ENCODE measurements around the gene MOB3B.

MOB3B gene

GRCh38 chr9:27336829-27337228, 192.8 kb downstream of the MOB3B start:
- no peak overlapping the region for H3K27ac ChIP-seq (ENCODE audit: low read depth, low read length)
- no peaks in the 10 kb centered on the region for H3K27me3 ChIP-seq (ENCODE audit: control insufficient read depth, insufficient read depth, low read length)
- H3K4me3 ChIP-seq (ENCODE audit: low read depth, low read length) = no peak overlapping the region
- peaks cover 25% of the 10 kb centered on the region for H3K4me1 ChIP-seq (ENCODE audit: control insufficient read depth, insufficient read depth, low read length)
- no peak overlapping the region for H3K9ac ChIP-seq (ENCODE audit: low read length)
- no peaks in the 10 kb centered on the region for H3K9me3 ChIP-seq (ENCODE audit: control insufficient read depth, insufficient read depth, low read depth, low read length)
- H3K36me3 ChIP-seq (ENCODE audit: control insufficient read depth, insufficient read depth, low read length) = no peaks in the 10 kb centered on the region

GRCh38 chr9:27336126-27336525, 193.5 kb downstream of the MOB3B start:
- H3K4me1 ChIP-seq (ENCODE audit: control insufficient read depth, insufficient read depth, low read length) = peaks cover 25% of the 10 kb centered on the region
- H3K36me3 ChIP-seq (ENCODE audit: control insufficient read depth, insufficient read depth, low read length) = no peaks in the 10 kb centered on the region
- H3K4me3 ChIP-seq (ENCODE audit: low read depth, low read length) = no peak overlapping the region
- no peaks in the 10 kb centered on the region for H3K9me3 ChIP-seq (ENCODE audit: control insufficient read depth, insufficient read depth, low read depth, low read length)
- H3K9ac ChIP-seq (ENCODE audit: low read length) = no peak overlapping the region
- H3K27ac ChIP-seq (ENCODE audit: low read depth, low read length) = no peak overlapping the region
- H3K27me3 ChIP-seq (ENCODE audit: control insufficient read depth, insufficient read depth, low read length) = no peaks in the 10 kb centered on the region

- Histone ChIP-seq H3K36me3 (ENCODE audit: control insufficient read depth, insufficient read depth, low read length) (no peaks in the 10 kb centered on the region), H3K27me3 (ENCODE audit: control insufficient read depth, insufficient read depth, low read length) (no peaks in the 10 kb centered on the region), H3K9ac (ENCODE audit: low read length) (no peak overlapping the region), H3K4me3 (ENCODE audit: low read depth, low read length) (no peak overlapping the region), H3K27ac (ENCODE audit: low read depth, low read length) (no peak overlapping the region), H3K4me1 (ENCODE audit: control insufficient read depth, insufficient read depth, low read length) (peaks cover 20% of the 10 kb centered on the region), H3K9me3 (ENCODE audit: control insufficient read depth, insufficient read depth, low read depth, low read length) (no peaks in the 10 kb centered on the region)
Observed at GRCh38 chr9:27335075-27335474, 194.5 kb downstream of the MOB3B start.

- Histone ChIP-seq H3K4me3 (ENCODE audit: low read depth, low read length) (no peak overlapping the region), H3K36me3 (ENCODE audit: control insufficient read depth, insufficient read depth, low read length) (no peaks in the 10 kb centered on the region), H3K27me3 (ENCODE audit: control insufficient read depth, insufficient read depth, low read length) (no peaks in the 10 kb centered on the region), H3K27ac (ENCODE audit: low read depth, low read length) (no peak overlapping the region), H3K9ac (ENCODE audit: low read length) (no peak overlapping the region), H3K9me3 (ENCODE audit: control insufficient read depth, insufficient read depth, low read depth, low read length) (no peaks in the 10 kb centered on the region), H3K4me1 (ENCODE audit: control insufficient read depth, insufficient read depth, low read length) (peaks cover 20% of the 10 kb centered on the region)
Observed at GRCh38 chr9:27333241-27334052, 196.2 kb downstream of the MOB3B start.

- no peak overlapping the region for H3K27ac ChIP-seq (ENCODE audit: low read depth, low read length)
- no peaks in the 10 kb centered on the region for H3K27me3 ChIP-seq (ENCODE audit: control insufficient read depth, insufficient read depth, low read length)
- H3K4me3 ChIP-seq (ENCODE audit: low read depth, low read length) = no peak overlapping the region
- H3K36me3 ChIP-seq (ENCODE audit: control insufficient read depth, insufficient read depth, low read length) = no peaks in the 10 kb centered on the region
- peaks cover 14% of the 10 kb centered on the region for H3K4me1 ChIP-seq (ENCODE audit: control insufficient read depth, insufficient read depth, low read length)
- H3K9me3 ChIP-seq (ENCODE audit: control insufficient read depth, insufficient read depth, low read depth, low read length) = no peaks in the 10 kb centered on the region
- H3K9ac ChIP-seq (ENCODE audit: low read length) = no peak overlapping the region
Observed at GRCh38 chr9:27331393-27331792, 198.2 kb downstream of the MOB3B start.

GRCh38 chr9:27329291-27329690, 200.3 kb downstream of the MOB3B start:
- H3K27me3 ChIP-seq (ENCODE audit: control insufficient read depth, insufficient read depth, low read length) = no peaks in the 10 kb centered on the region
- no peak overlapping the region for H3K9ac ChIP-seq (ENCODE audit: low read length)
- H3K4me1 ChIP-seq (ENCODE audit: control insufficient read depth, insufficient read depth, low read length) = peaks cover 7% of the 10 kb centered on the region
- no peak overlapping the region for H3K4me3 ChIP-seq (ENCODE audit: low read depth, low read length)
- peaks cover 3% of the 10 kb centered on the region; the same call in 1 of the 2 replicates for H3K9me3 ChIP-seq (ENCODE audit: control insufficient read depth, insufficient read depth, low read depth, low read length)
- no peaks in the 10 kb centered on the region for H3K36me3 ChIP-seq (ENCODE audit: control insufficient read depth, insufficient read depth, low read length)
- H3K27ac ChIP-seq (ENCODE audit: low read depth, low read length) = no peak overlapping the region

- Histone ChIP-seq H3K36me3 (ENCODE audit: control insufficient read depth, insufficient read depth, low read length) (no peaks in the 10 kb centered on the region), H3K9ac (ENCODE audit: low read length) (no peak overlapping the region), H3K4me3 (ENCODE audit: low read depth, low read length) (no peak overlapping the region), H3K9me3 (ENCODE audit: control insufficient read depth, insufficient read depth, low read depth, low read length) (peaks cover 8% of the 10 kb centered on the region), H3K27ac (ENCODE audit: low read depth, low read length) (no peak overlapping the region), H3K4me1 (ENCODE audit: control insufficient read depth, insufficient read depth, low read length) (peaks cover 2% of the 10 kb centered on the region), H3K27me3 (ENCODE audit: control insufficient read depth, insufficient read depth, low read length) (no peaks in the 10 kb centered on the region)
Observed at GRCh38 chr9:27328483-27328882, 201.1 kb downstream of the MOB3B start.

- Histone ChIP-seq H3K4me3 (ENCODE audit: low read depth, low read length) (no peak overlapping the region), H3K4me1 (ENCODE audit: control insufficient read depth, insufficient read depth, low read length) (peaks cover 18% of the 10 kb centered on the region), H3K27me3 (ENCODE audit: control insufficient read depth, insufficient read depth, low read length) (peaks cover 2% of the 10 kb centered on the region; the same call in 1 of the 2 replicates), H3K27ac (ENCODE audit: low read depth, low read length) (no peak overlapping the region), H3K9ac (ENCODE audit: low read length) (no peak overlapping the region), H3K9me3 (ENCODE audit: control insufficient read depth, insufficient read depth, low read depth, low read length) (no peaks in the 10 kb centered on the region), H3K36me3 (ENCODE audit: control insufficient read depth, insufficient read depth, low read length) (no peaks in the 10 kb centered on the region)
Observed at GRCh38 chr9:27311184-27311583, 218.4 kb downstream of the MOB3B start.

- H3K36me3 ChIP-seq (ENCODE audit: control insufficient read depth, insufficient read depth, low read length) = no peaks in the 10 kb centered on the region
- H3K27me3 ChIP-seq (ENCODE audit: control insufficient read depth, insufficient read depth, low read length) = peaks cover 2% of the 10 kb centered on the region; the same call in 1 of the 2 replicates
- 0 out of 2 replicates have a peak, but pooled peaks cover 5% of the 10 kb centered on the region for H3K9me3 ChIP-seq (ENCODE audit: control insufficient read depth, insufficient read depth, low read depth, low read length)
- H3K9ac ChIP-seq (ENCODE audit: low read length) = no peak overlapping the region
- H3K4me3 ChIP-seq (ENCODE audit: low read depth, low read length) = no peak overlapping the region
- peaks cover 18% of the 10 kb centered on the region for H3K4me1 ChIP-seq (ENCODE audit: control insufficient read depth, insufficient read depth, low read length)
- H3K27ac ChIP-seq (ENCODE audit: low read depth, low read length) = no peak overlapping the region
Observed at GRCh38 chr9:27310582-27310981, 219.0 kb downstream of the MOB3B start.

- Histone ChIP-seq H3K27me3 (ENCODE audit: control insufficient read depth, insufficient read depth, low read length) (peaks cover 2% of the 10 kb centered on the region; the same call in 1 of the 2 replicates), H3K9ac (ENCODE audit: low read length) (no peak overlapping the region), H3K4me1 (ENCODE audit: control insufficient read depth, insufficient read depth, low read length) (peaks cover 18% of the 10 kb centered on the region), H3K9me3 (ENCODE audit: control insufficient read depth, insufficient read depth, low read depth, low read length) (0 out of 2 replicates have a peak, but pooled peaks cover 7% of the 10 kb centered on the region), H3K4me3 (ENCODE audit: low read depth, low read length) (no peak overlapping the region), H3K27ac (ENCODE audit: low read depth, low read length) (no peak overlapping the region), H3K36me3 (ENCODE audit: control insufficient read depth, insufficient read depth, low read length) (no peaks in the 10 kb centered on the region)
Observed at GRCh38 chr9:27308691-27309390, 220.8 kb downstream of the MOB3B start.

GRCh38 chr9:27304521-27304920, 225.1 kb downstream of the MOB3B start:
- H3K27ac ChIP-seq (ENCODE audit: low read depth, low read length) = no peak overlapping the region
- H3K9ac ChIP-seq (ENCODE audit: low read length) = no peak overlapping the region
- 0 out of 2 replicates have a peak, but pooled peaks cover 7% of the 10 kb centered on the region for H3K9me3 ChIP-seq (ENCODE audit: control insufficient read depth, insufficient read depth, low read depth, low read length)
- peaks cover 19% of the 10 kb centered on the region for H3K4me1 ChIP-seq (ENCODE audit: control insufficient read depth, insufficient read depth, low read length)
- H3K36me3 ChIP-seq (ENCODE audit: control insufficient read depth, insufficient read depth, low read length) = no peaks in the 10 kb centered on the region
- H3K4me3 ChIP-seq (ENCODE audit: low read depth, low read length) = no peak overlapping the region
- 0 out of 2 replicates have a peak, but pooled peaks cover 2% of the 10 kb centered on the region for H3K27me3 ChIP-seq (ENCODE audit: control insufficient read depth, insufficient read depth, low read length)

Data from HUES6 (cell line).